ENCODE results near the gene ELP2. TPM values are rescaled to one million over a fixed set of nuclear protein-coding genes. Genes with fewer than 3 reads are reported as not detected.

Gene ELP2
- total RNA-seq, 2 experiments from 2014 or later = 40.3 to 50.5 TPM

GRCh38 chr18:36217348-36217747 is 87.6 kb downstream of the ELP2 start:
- H3K36me3 ChIP-seq (ENCODE audit: insufficient read depth, low read length) = no peaks in the 10 kb centered on the region
- H3K79me2 ChIP-seq (ENCODE audit: insufficient read depth, low read depth, low read length) = no peaks in the 10 kb centered on the region
- no TSS peak for BruUV-seq (replicated peaks)
- ChIA-PET POLR2A (interaction anchor here (0.6 kb wide), 3 partner anchors 59 to 739 kb away, joined by 3 read pairs; no protein-coding TSS in a partner anchor), CTCF (ENCODE audit: unreplicated experiment) (no interaction called here)
- H3K9me2 ChIP-seq (ENCODE audit: insufficient read depth, low read length) = no peaks in the 10 kb centered on the region
- H3K4me1 ChIP-seq (ENCODE audit: insufficient read depth, low read length, poor library complexity, severe bottlenecking) = no peaks in the 10 kb centered on the region
- H3K9me3 ChIP-seq (ENCODE audit: low read length) = no peaks in the 10 kb centered on the region
- H3K4me2 ChIP-seq (ENCODE audit: low read length) = no peak overlapping the region
- intact Hi-C loops (cut with micrococcal nuclease; ENCODE audit: unreplicated experiment) = no loop called here
- H3K27ac ChIP-seq (ENCODE audit: low read depth, low read length, poor library complexity, severe bottlenecking) = no peak overlapping the region
- no peak overlapping the region for H3K4me3 ChIP-seq (ENCODE audit: low read depth, low read length, poor library complexity, severe bottlenecking)
- no peak overlapping the region for H2AFZ ChIP-seq (ENCODE audit: low read length)
- TF ChIP-seq EZH2phosphoT487 (IDR thresholded peaks at IDR 0.05; ENCODE audit: borderline replicate concordance, low read depth, low read length) (no peak), CTCF (conservative IDR thresholded peaks at IDR 0.05; ENCODE audit: low read length) (no peak)
- no peak for DNase-seq (ENCODE audit: low spot score)
- no peaks in the 10 kb centered on the region for H4K20me1 ChIP-seq (ENCODE audit: insufficient read depth, low read length)

- no peak for DNase-seq (ENCODE audit: low spot score)
- no peaks in the 10 kb centered on the region for H3K9me2 ChIP-seq (ENCODE audit: insufficient read depth, low read length)
- intact Hi-C loops (cut with micrococcal nuclease; ENCODE audit: unreplicated experiment) = no loop called here
- ChIA-PET CTCF (ENCODE audit: unreplicated experiment) (no interaction called here), POLR2A (no interaction called here)
- no TSS peak for BruUV-seq (replicated peaks)
- no peaks in the 10 kb centered on the region for H3K9me3 ChIP-seq (ENCODE audit: low read length)
- no peak overlapping the region for H3K4me2 ChIP-seq (ENCODE audit: low read length)
- no peaks in the 10 kb centered on the region for H3K79me2 ChIP-seq (ENCODE audit: insufficient read depth, low read depth, low read length)
- no peaks in the 10 kb centered on the region for H3K36me3 ChIP-seq (ENCODE audit: insufficient read depth, low read length)
- no peak overlapping the region for H3K4me3 ChIP-seq (ENCODE audit: low read depth, low read length, poor library complexity, severe bottlenecking)
- no peak overlapping the region for H2AFZ ChIP-seq (ENCODE audit: low read length)
- no peaks in the 10 kb centered on the region for H3K4me1 ChIP-seq (ENCODE audit: insufficient read depth, low read length, poor library complexity, severe bottlenecking)
- no peak overlapping the region for H3K27ac ChIP-seq (ENCODE audit: low read depth, low read length, poor library complexity, severe bottlenecking)
- TF ChIP-seq CTCF (conservative IDR thresholded peaks at IDR 0.05; ENCODE audit: low read length) (no peak), EZH2phosphoT487 (IDR thresholded peaks at IDR 0.05; ENCODE audit: borderline replicate concordance, low read depth, low read length) (no peak)
- H4K20me1 ChIP-seq (ENCODE audit: insufficient read depth, low read length) = no peaks in the 10 kb centered on the region
Measured at GRCh38 chr18:36229188-36229587, 99.5 kb downstream of the ELP2 start.

Other genes starting within 250 kb of the ELP2 start
- gene RPRD1A, start 62.3 kb upstream of the ELP2 start, total RNA-seq (2014; rRNA removed; shearing (Covaris generic)) = 45.4 and 51.6 TPM in 2 replicates
- gene RPRD1A, start 62.3 kb upstream of the ELP2 start, total RNA-seq (2022) = 37.9 and 42.2 TPM in 2 replicates
- 14.7 and 18.1 TPM in 2 replicates for gene SLC39A6, start 559 bp upstream of the ELP2 start, total RNA-seq (2014; rRNA removed; shearing (Covaris generic))
- 11.2 and 13.7 TPM in 2 replicates for gene SLC39A6, start 559 bp upstream of the ELP2 start, total RNA-seq (2022)
- not detected in 2 replicates for gene MOCOS, start 57.6 kb downstream of the ELP2 start, total RNA-seq (2014; rRNA removed; shearing (Covaris generic))
- gene MOCOS, start 57.6 kb downstream of the ELP2 start, total RNA-seq (2022) = not detected in 2 replicates
- 0.06 and 0.26 TPM in 2 replicates for gene FHOD3, start 167.8 kb downstream of the ELP2 start, total RNA-seq (2014; rRNA removed; shearing (Covaris generic))
- gene FHOD3, start 167.8 kb downstream of the ELP2 start, total RNA-seq (2022) = 2.4 and 2.5 TPM in 2 replicates

Data from OCI-LY7 (cell line).